ENCODE data around the gene LRP1. TPM values are rescaled to one million over a fixed set of nuclear protein-coding genes. Genes with fewer than 3 reads are reported as not detected.

The LRP1 gene
- total RNA-seq, 1 donor from 2014 or later = 708 TPM

DNA sequence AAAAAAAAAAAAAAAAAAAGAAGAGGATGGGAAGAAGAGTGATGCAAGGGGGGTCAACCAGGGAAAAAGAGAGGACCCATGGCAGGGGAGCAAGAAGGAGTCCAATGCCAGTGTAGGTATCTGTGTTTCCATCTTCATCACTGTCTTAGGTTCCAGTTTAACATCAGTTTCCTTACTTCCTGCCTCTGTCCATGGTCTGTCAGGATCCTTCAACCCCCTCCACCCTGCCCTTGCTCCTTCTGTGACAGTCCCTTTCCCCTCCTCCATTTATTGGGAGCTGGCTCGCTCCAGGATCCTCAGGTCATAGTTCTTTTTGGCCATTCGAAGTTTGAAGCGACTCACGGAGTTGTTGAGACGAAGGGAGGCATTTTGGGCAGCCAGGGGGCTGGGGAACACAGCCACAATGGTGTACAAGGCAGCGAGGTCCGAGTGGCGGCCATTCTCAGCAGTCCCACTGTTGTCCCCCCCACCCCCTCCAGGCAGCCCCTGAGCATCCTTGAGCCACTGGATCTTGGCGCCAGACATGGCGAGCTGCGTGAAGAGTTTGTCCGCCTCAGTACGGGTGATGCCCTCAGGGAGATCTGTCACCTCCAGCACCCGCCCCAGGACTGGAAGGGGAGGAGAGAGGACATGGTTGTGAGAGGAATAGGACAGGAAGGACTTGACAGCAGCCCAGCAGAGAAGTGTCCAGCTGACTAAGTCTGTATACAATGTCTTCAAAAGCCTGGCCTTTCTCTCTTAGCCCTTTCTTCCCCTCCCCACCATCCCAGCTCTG lies 126.4 kb downstream of the LRP1 start:
- intact Hi-C loops (cut with DNase I) = no loop called here
- DNase-seq (ENCODE audit: low spot score in 2 of 2) = no peak
- H3K9me3 ChIP-seq = no peaks in the 10 kb centered on the region
- no peak overlapping the region for H3K4me3 ChIP-seq
- no peaks in the 10 kb centered on the region for H3K27me3 ChIP-seq
- no peak overlapping the region for H3K27ac ChIP-seq
- peaks cover 38 to 49% of the 10 kb centered on the region in 2 donors for H3K36me3 ChIP-seq
- no peaks in the 10 kb centered on the region for H3K4me1 ChIP-seq
- TF ChIP-seq, protein P1, sequence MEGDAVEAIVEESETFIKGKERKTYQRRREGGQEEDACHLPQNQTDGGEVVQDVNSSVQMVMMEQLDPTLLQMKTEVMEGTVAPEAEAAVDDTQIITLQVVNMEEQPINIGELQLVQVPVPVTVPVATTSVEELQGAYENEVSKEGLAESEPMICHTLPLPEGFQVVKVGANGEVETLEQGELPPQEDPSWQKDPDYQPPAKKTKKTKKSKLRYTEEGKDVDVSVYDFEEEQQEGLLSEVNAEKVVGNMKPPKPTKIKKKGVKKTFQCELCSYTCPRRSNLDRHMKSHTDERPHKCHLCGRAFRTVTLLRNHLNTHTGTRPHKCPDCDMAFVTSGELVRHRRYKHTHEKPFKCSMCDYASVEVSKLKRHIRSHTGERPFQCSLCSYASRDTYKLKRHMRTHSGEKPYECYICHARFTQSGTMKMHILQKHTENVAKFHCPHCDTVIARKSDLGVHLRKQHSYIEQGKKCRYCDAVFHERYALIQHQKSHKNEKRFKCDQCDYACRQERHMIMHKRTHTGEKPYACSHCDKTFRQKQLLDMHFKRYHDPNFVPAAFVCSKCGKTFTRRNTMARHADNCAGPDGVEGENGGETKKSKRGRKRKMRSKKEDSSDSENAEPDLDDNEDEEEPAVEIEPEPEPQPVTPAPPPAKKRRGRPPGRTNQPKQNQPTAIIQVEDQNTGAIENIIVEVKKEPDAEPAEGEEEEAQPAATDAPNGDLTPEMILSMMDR (IDR thresholded peaks at IDR 0.05) = no peak

GRCh38 chr12:57255916-57256315 lies 127.6 kb downstream of the LRP1 start:
- H3K9me3 ChIP-seq = no peaks in the 10 kb centered on the region
- no peak for DNase-seq (ENCODE audit: low spot score in 2 of 2)
- H3K36me3 ChIP-seq = peaks cover 38 to 59% of the 10 kb centered on the region in 2 donors
- intact Hi-C loops (cut with DNase I) = no loop called here
- no peaks in the 10 kb centered on the region for H3K27me3 ChIP-seq
- no peak overlapping the region for H3K4me3 ChIP-seq
- TF ChIP-seq, protein P1 (IDR thresholded peaks at IDR 0.05) = no peak
- no peak overlapping the region for H3K27ac ChIP-seq
- no peaks in the 10 kb centered on the region for H3K4me1 ChIP-seq

DNA sequence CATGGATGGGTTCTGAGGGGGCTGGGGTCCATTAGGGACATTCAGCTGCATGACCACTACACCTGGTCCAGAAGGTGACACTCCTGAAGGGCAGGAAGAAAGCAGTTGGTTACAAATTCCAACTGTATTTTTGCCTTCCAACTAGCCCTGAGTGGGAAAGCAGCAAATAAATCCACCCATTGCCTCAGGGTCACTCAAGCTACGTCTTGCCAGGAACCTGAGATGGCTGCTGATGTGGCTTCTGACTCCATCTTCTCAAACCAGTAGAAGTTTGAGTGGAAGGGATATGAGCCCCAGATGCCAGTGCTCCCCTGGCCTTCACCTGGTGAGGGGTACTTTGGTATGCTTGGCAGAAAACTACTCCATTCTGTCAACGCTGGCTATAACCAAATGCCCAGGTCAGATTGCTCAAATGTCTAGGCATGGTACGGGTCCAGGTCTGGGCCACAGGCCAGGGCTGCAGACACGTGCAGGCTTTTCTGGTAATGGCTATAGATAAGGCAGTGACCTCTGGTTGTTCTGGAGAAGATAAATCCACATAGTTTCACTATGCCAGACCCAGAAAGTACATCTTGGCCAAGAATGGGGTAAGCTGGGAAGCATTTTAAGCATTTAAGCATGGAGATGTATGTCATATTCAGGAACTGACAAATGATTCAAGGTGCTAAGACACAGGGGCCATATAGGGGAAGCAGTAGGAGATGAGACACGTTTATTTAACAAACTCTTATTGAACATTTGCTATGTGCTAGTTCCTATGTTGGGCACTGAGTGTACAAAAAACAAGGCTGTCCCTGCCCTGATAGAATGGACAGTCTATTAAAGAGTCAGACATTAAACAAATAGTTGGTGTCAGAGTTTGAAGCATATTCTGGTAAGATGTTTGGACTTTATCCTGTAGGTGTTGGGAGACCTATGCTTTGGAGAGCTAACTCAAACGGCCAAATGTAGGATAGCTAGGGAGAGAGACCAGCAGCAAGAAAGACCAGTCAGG lies 131.0 kb downstream of the LRP1 start:
- Histone ChIP-seq H3K27me3 (no peaks in the 10 kb centered on the region), H3K9me3 (no peaks in the 10 kb centered on the region), H3K36me3 (peaks cover 43 to 72% of the 10 kb centered on the region in 2 donors), H3K4me3 (no peak overlapping the region), H3K27ac (no peak overlapping the region), H3K4me1 (no peaks in the 10 kb centered on the region)
- TF ChIP-seq, protein P1 (IDR thresholded peaks at IDR 0.05) = no peak
- intact Hi-C loops (cut with DNase I) = no loop called here
- DNase-seq (ENCODE audit: low spot score in 2 of 2) = no peak

DNA sequence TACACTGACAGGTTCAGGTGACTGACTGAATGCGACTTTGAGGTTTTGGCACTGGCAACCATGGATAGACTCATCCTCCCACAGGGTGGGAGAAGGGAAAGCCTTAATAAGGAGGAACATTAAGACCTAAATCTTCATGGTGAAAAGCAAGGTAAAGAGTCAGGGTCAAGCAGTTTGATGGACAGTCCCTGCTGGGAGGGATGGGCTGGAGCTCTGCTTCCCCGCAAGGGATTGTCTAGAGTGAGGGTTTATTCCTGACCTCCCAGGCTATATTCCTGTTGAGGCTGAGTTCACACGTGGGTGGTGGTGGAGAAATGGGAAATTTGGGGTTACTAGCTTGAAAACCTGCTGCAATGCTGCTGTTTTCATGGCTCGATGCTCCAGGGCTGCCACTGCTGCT lies 132.1 kb downstream of the LRP1 start:
- Histone ChIP-seq H3K4me1 (no peaks in the 10 kb centered on the region), H3K4me3 (no peak overlapping the region), H3K27me3 (no peaks in the 10 kb centered on the region), H3K36me3 (peaks cover 36 to 65% of the 10 kb centered on the region in 2 donors), H3K9me3 (no peaks in the 10 kb centered on the region), H3K27ac (no peak overlapping the region)
- TF ChIP-seq, protein P1 (IDR thresholded peaks at IDR 0.05) = no peak
- intact Hi-C loops (cut with DNase I) = no loop called here
- no peak for DNase-seq (ENCODE audit: low spot score in 2 of 2)

- TF ChIP-seq, protein P1 (IDR thresholded peaks at IDR 0.05) = no peak
- no peak for DNase-seq (ENCODE audit: low spot score in 2 of 2)
- H3K36me3 ChIP-seq = peaks cover 32 to 66% of the 10 kb centered on the region in 2 donors
- intact Hi-C loops (cut with DNase I) = no loop called here
- H3K9me3 ChIP-seq = no peaks in the 10 kb centered on the region
- H3K27ac ChIP-seq = no peak overlapping the region
- H3K27me3 ChIP-seq = no peaks in the 10 kb centered on the region
- H3K4me3 ChIP-seq = no peak overlapping the region
- no peaks in the 10 kb centered on the region for H3K4me1 ChIP-seq
Measured at GRCh38 chr12:57261428-57261865, 133.2 kb downstream of the LRP1 start.
